Nephron progenitor cell (in vitro differentiated cells): ENCODE data around the gene P3H2.

ENCODE experiments used
- DNase-seq: peaks from one replicate; pipeline ENCODE4 v3.0.0; 2021
- H3K27ac Mint-ChIP-seq: 2 replicates; pipeline ENCODE4 v1.8.0; 2021; ENCODE audit warnings: mild to moderate bottlenecking, moderate library complexity, mixed read lengths
- H3K27me3 Mint-ChIP-seq: 2 replicates; pipeline ENCODE4 v1.8.0; 2021; ENCODE audit warnings: mild to moderate bottlenecking, low read depth, mixed read lengths; ENCODE audit not compliant: poor library complexity
- H3K36me3 Mint-ChIP-seq: 2 replicates; pipeline ENCODE4 v1.8.0; 2021; ENCODE audit warnings: low read depth, mixed read lengths
- H3K4me1 Mint-ChIP-seq: 2 replicates; pipeline ENCODE4 v1.8.0; 2021; ENCODE audit warnings: mixed read lengths
- H3K4me3 Mint-ChIP-seq: 2 replicates; pipeline ENCODE4 v1.8.0; 2021; ENCODE audit warnings: mild to moderate bottlenecking, moderate library complexity, mixed read lengths
- H3K9me3 Mint-ChIP-seq: 2 replicates; pipeline ENCODE4 v1.8.0; 2021; ENCODE audit warnings: mild to moderate bottlenecking, moderate library complexity, mixed read lengths
- TF ChIP-seq, protein P1 (sequence below): fragments of 200-600 bp; sonication (generic); IDR thresholded peaks from 2 replicates; pipeline ENCODE4 v1.5.0; 2021; ENCODE audit warnings: antibody characterized with exemption

Gene P3H2

DNA sequence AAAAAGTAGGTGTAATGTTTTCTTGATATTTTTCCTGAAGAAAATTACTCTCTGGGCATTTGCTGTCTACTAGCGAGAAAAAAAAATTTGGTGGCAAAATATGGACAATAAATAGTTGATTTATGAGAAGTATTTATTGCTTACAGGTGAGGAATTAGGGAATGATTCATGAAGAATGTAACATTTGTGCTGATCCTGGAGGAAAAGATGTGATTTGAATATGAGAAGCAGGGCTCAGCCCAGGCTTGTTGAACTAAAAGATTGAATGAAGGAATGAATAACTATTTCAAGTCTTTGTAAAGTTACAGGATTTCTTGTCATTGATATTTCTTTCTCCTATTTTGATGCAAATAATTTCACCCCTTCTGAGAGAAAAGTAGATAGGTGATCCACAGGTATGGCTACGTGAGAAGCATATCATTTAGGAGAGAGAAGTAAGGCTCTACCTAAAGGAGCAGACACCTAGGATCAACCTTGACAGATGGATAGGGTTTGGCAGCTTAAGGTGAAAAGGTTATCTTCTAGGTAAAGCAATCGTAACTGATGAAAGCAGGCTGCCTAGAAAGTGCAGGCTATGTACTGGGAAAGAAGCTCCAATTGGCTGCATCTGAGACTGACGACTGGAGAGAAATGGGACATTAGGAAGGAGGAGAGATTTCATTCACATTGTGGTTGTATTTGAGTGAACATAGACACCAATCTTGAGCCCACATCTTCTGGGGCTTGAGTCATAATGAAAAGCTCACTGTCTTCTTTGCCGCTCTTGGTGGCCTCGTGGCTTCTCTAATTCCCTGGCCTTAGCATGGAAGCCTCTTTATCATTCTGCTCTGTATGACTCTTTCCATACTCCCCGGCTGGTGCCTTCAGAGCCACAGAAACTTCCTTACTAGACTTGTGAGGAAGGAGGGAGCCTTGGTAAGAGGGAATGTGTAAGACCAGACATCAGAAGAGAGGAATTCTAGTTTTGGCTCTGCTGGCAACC, 106.5 kb downstream of the P3H2 start:
- H3K4me3 Mint-ChIP-seq, result no peak overlapping the region
- H3K27me3 Mint-ChIP-seq, result no peaks in the 10 kb centered on the region
- H3K36me3 Mint-ChIP-seq, result no peaks in the 10 kb centered on the region
- no peak overlapping the region for H3K27ac Mint-ChIP-seq
- DNase-seq, result no peak
- H3K9me3 Mint-ChIP-seq, result no peaks in the 10 kb centered on the region
- TF ChIP-seq, protein P1, sequence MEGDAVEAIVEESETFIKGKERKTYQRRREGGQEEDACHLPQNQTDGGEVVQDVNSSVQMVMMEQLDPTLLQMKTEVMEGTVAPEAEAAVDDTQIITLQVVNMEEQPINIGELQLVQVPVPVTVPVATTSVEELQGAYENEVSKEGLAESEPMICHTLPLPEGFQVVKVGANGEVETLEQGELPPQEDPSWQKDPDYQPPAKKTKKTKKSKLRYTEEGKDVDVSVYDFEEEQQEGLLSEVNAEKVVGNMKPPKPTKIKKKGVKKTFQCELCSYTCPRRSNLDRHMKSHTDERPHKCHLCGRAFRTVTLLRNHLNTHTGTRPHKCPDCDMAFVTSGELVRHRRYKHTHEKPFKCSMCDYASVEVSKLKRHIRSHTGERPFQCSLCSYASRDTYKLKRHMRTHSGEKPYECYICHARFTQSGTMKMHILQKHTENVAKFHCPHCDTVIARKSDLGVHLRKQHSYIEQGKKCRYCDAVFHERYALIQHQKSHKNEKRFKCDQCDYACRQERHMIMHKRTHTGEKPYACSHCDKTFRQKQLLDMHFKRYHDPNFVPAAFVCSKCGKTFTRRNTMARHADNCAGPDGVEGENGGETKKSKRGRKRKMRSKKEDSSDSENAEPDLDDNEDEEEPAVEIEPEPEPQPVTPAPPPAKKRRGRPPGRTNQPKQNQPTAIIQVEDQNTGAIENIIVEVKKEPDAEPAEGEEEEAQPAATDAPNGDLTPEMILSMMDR, result no peak
- peaks cover 43% of the 10 kb centered on the region for H3K4me1 Mint-ChIP-seq

- DNase-seq, result no peak
- H3K9me3 Mint-ChIP-seq, result no peaks in the 10 kb centered on the region
- no peaks in the 10 kb centered on the region for H3K36me3 Mint-ChIP-seq
- no peak overlapping the region for H3K4me3 Mint-ChIP-seq
- peak overlapping the region; percentile 83 for H3K27ac Mint-ChIP-seq
- TF ChIP-seq, protein P1, result no peak
- peaks cover 46% of the 10 kb centered on the region for H3K4me1 Mint-ChIP-seq
- H3K27me3 Mint-ChIP-seq, result no peaks in the 10 kb centered on the region
These were observed 107.9 kb downstream of the P3H2 start for GRCh38 chr3:190012784-190013183.

DNA sequence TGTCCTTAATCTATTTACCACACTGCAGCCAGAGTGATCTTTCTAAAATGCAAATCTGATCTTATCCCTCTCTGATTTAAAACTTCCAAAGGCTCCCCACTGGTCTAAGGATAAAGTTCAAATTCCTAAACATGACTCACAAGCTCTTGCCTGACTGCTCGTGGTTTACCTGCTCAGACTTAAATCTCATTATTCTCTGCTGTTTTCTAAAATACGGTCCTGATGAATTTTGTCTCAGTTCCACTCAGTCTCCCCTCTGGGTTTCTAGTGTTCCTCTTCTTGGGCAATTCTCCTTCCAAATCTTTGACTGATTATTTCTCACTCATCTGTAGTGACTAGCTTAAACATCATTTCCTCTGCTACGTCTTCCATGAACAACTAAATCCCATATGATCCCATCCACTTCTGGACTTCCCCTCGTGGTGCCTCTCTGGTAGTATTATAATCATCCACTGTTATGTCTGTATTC, 108.3 kb downstream of the P3H2 start:
- Mint-ChIP-seq H3K27me3 (no peaks in the 10 kb centered on the region), H3K4me3 (no peak overlapping the region), H3K27ac (peak overlapping the region; percentile 83), H3K4me1 (peaks cover 46% of the 10 kb centered on the region), H3K36me3 (no peaks in the 10 kb centered on the region), H3K9me3 (no peaks in the 10 kb centered on the region)
- DNase-seq, result no peak
- TF ChIP-seq, protein P1, result no peak

- no peaks in the 10 kb centered on the region for H3K9me3 Mint-ChIP-seq
- TF ChIP-seq, protein P1, result no peak
- H3K4me1 Mint-ChIP-seq, result peaks cover 53% of the 10 kb centered on the region
- no peak overlapping the region for H3K27ac Mint-ChIP-seq
- H3K27me3 Mint-ChIP-seq, result no peaks in the 10 kb centered on the region
- no peaks in the 10 kb centered on the region for H3K36me3 Mint-ChIP-seq
- H3K4me3 Mint-ChIP-seq, result no peak overlapping the region
- DNase-seq, result no peak
These were observed 110.2 kb downstream of the P3H2 start for GRCh38 chr3:190010486-190010885.

GRCh38 chr3:190009614-190010013, 111.1 kb downstream of the P3H2 start:
- H3K4me3 Mint-ChIP-seq, result no peak overlapping the region
- H3K27ac Mint-ChIP-seq, result no peak overlapping the region
- peaks cover 53% of the 10 kb centered on the region for H3K4me1 Mint-ChIP-seq
- no peaks in the 10 kb centered on the region for H3K27me3 Mint-ChIP-seq
- H3K9me3 Mint-ChIP-seq, result no peaks in the 10 kb centered on the region
- H3K36me3 Mint-ChIP-seq, result no peaks in the 10 kb centered on the region
- no peak for DNase-seq
- TF ChIP-seq, protein P1, result no peak
